Measurements from ENCODE around the gene C3orf18. TPM values are rescaled to one million over a fixed set of nuclear protein-coding genes. Genes with fewer than 3 reads are reported as not detected.

The C3orf18 gene
- total RNA-seq, 1 experiment from 2014 or later, result 5.0 TPM

- ATAC-seq (no peak), DNase-seq (ENCODE audit: low read depth, low spot score) (no peak)
- in situ Hi-C loops (cut with HindIII; ENCODE audit: low pct_unique_long_range_greater_than_20kb, low sequenced_read_pairs), result no loop called here
- H3K4me1 ChIP-seq (ENCODE audit: control insufficient read depth, insufficient read depth, low read length), result no peaks in the 10 kb centered on the region
- H3K27ac ChIP-seq (ENCODE audit: low read length), result no peak overlapping the region
- no peaks in the 10 kb centered on the region for H3K27me3 ChIP-seq (ENCODE audit: control insufficient read depth, insufficient read depth, low read length)
- TF ChIP-seq SIN3A (IDR thresholded peaks at IDR 0.05; ENCODE audit: borderline replicate concordance, insufficient read depth, low read depth, low read length) (no peak), REST (IDR thresholded peaks at IDR 0.05; ENCODE audit: insufficient read depth in 1 of 2, low read depth in 2 of 2, low read length in 1 of 2) (no peak), CTCF (IDR thresholded peaks at IDR 0.05) (no peak), TCF7L2 (IDR thresholded peaks at IDR 0.05; ENCODE audit: low read depth, low read length) (no peak), POLR2AphosphoS5 (IDR thresholded peaks at IDR 0.05; ENCODE audit: low read depth, low read length) (no peak)
- no peaks in the 10 kb centered on the region for H3K36me3 ChIP-seq (ENCODE audit: control insufficient read depth, insufficient read depth, low read length)
- ChIA-PET POLR2A (no interaction called here), CTCF (no interaction called here)
- no TSS peak for BruUV-seq (replicated peaks)
- H3K9me3 ChIP-seq (ENCODE audit: control insufficient read depth, insufficient read depth, low read depth, low read length), result no peaks in the 10 kb centered on the region
- intact Hi-C loops (cut with micrococcal nuclease; ENCODE audit: unreplicated experiment), result no loop called here
- H3K4me3 ChIP-seq (ENCODE audit: low read depth in 2 of 2, low read length in 2 of 2), result no peak overlapping the region
Observed at GRCh38 chr3:50575372-50575771, 7.8 kb upstream of the C3orf18 start.

- no TSS peak for BruUV-seq (replicated peaks)
- no peaks in the 10 kb centered on the region for H3K9me3 ChIP-seq (ENCODE audit: control insufficient read depth, insufficient read depth, low read depth, low read length)
- H3K36me3 ChIP-seq (ENCODE audit: control insufficient read depth, insufficient read depth, low read length), result peaks cover 3% of the 10 kb centered on the region; the same call in 1 of the 2 replicates
- ChIA-PET CTCF (no interaction called here), POLR2A (no interaction called here)
- no peaks in the 10 kb centered on the region for H3K27me3 ChIP-seq (ENCODE audit: control insufficient read depth, insufficient read depth, low read length)
- DNase-seq (ENCODE audit: low read depth, low spot score) (no peak), ATAC-seq (no peak)
- no peaks in the 10 kb centered on the region for H3K4me1 ChIP-seq (ENCODE audit: control insufficient read depth, insufficient read depth, low read length)
- no peak overlapping the region for H3K27ac ChIP-seq (ENCODE audit: low read length)
- TF ChIP-seq CTCF (IDR thresholded peaks at IDR 0.05) (no peak), SIN3A (IDR thresholded peaks at IDR 0.05; ENCODE audit: borderline replicate concordance, insufficient read depth, low read depth, low read length) (no peak), REST (IDR thresholded peaks at IDR 0.05; ENCODE audit: insufficient read depth in 1 of 2, low read depth in 2 of 2, low read length in 1 of 2) (no peak), POLR2AphosphoS5 (IDR thresholded peaks at IDR 0.05; ENCODE audit: low read depth, low read length) (no peak), TCF7L2 (IDR thresholded peaks at IDR 0.05; ENCODE audit: low read depth, low read length) (no peak)
- in situ Hi-C loops (cut with HindIII; ENCODE audit: low pct_unique_long_range_greater_than_20kb, low sequenced_read_pairs), result no loop called here
- H3K4me3 ChIP-seq (ENCODE audit: low read depth in 2 of 2, low read length in 2 of 2), result no peak overlapping the region
- intact Hi-C loops (cut with micrococcal nuclease; ENCODE audit: unreplicated experiment), result no loop called here
Observed at GRCh38 chr3:50574444-50574831, 6.9 kb upstream of the C3orf18 start.

All from Panc1 (cell line).